ENCODE data around the gene IZUMO1. TPM values are rescaled to one million over a fixed set of nuclear protein-coding genes. Genes with fewer than 3 reads are reported as not detected.

IZUMO1 gene
- total and polyA plus RNA-seq, 2 of the 13 experiments (the other 11 are each of a cell fraction or from before 2014, with no cell fraction given), result 0.07 to 0.22 TPM

- TF ChIP-seq, protein P1, sequence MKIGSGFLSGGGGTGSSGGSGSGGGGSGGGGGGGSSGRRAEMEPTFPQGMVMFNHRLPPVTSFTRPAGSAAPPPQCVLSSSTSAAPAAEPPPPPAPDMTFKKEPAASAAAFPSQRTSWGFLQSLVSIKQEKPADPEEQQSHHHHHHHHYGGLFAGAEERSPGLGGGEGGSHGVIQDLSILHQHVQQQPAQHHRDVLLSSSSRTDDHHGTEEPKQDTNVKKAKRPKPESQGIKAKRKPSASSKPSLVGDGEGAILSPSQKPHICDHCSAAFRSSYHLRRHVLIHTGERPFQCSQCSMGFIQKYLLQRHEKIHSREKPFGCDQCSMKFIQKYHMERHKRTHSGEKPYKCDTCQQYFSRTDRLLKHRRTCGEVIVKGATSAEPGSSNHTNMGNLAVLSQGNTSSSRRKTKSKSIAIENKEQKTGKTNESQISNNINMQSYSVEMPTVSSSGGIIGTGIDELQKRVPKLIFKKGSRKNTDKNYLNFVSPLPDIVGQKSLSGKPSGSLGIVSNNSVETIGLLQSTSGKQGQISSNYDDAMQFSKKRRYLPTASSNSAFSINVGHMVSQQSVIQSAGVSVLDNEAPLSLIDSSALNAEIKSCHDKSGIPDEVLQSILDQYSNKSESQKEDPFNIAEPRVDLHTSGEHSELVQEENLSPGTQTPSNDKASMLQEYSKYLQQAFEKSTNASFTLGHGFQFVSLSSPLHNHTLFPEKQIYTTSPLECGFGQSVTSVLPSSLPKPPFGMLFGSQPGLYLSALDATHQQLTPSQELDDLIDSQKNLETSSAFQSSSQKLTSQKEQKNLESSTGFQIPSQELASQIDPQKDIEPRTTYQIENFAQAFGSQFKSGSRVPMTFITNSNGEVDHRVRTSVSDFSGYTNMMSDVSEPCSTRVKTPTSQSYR (CRISPR knock-in tag; IDR thresholded peaks at IDR 0.05; ENCODE audit: borderline replicate concordance), result peak; percentile 23; the same call in 1 of the 2 replicates
- TF ChIP-seq GPN1 (CRISPR knock-in tag; IDR thresholded peaks at IDR 0.05; ENCODE audit: borderline replicate concordance) (no peak), RARA (CRISPR knock-in tag; IDR thresholded peaks at IDR 0.05) (peak; percentile 93), ZFX (CRISPR knock-in tag; IDR thresholded peaks at IDR 0.05; ENCODE audit: low read depth) (peak; percentile 76), ZNF34 (CRISPR knock-in tag; IDR thresholded peaks at IDR 0.05; ENCODE audit: borderline replicate concordance) (no peak), ZBTB7B (CRISPR knock-in tag; IDR thresholded peaks at IDR 0.05) (peak; percentile 73), ZBTB10 (CRISPR knock-in tag; IDR thresholded peaks at IDR 0.05; ENCODE audit: borderline replicate concordance) (0 out of 2 replicates have a peak, but pooled peaks have one; percentile 45), RXRB (CRISPR knock-in tag; IDR thresholded peaks at IDR 0.05; ENCODE audit: borderline replicate concordance) (peak; percentile 67), THAP11 (CRISPR knock-in tag; IDR thresholded peaks at IDR 0.05) (peak; percentile 63), PHF21A (CRISPR knock-in tag; IDR thresholded peaks at IDR 0.05) (0 out of 2 replicates have a peak, but pooled peaks have one; percentile 25), PAXIP1 (CRISPR knock-in tag; conservative IDR thresholded peaks at IDR 0.05) (peak; percentile 83), SOX13 (IDR thresholded peaks at IDR 0.05) (no peak), SOX13 (CRISPR knock-in tag; conservative IDR thresholded peaks at IDR 0.05 in 1 of 2, IDR thresholded peaks at IDR 0.05 in 1 of 2) (no peak), ERF (CRISPR knock-in tag; IDR thresholded peaks at IDR 0.05) (peak; percentile 79), ARID5B (CRISPR knock-in tag; IDR thresholded peaks at IDR 0.05) (peak; percentile 53), FOXA1 (IDR thresholded peaks at IDR 0.05) (no peak), FOXA1 (CRISPR knock-in tag; IDR thresholded peaks at IDR 0.05) (peak; percentile 50), HNF4A (CRISPR knock-in tag; IDR thresholded peaks at IDR 0.05) (peak; percentile 67)
Observed at GRCh38 chr19:48757741-48758144, 11.0 kb upstream of the IZUMO1 start (continued).

All from HepG2 (cell line).